IPS-11a (cell line): ENCODE data around the gene IFITM5.
A peak's percentile ranks its signal among the peaks of the same experiment; 100 is the strongest.
"Not testable (repeated sequence)": the region's sequence is repeated elsewhere in the genome, so short reads cannot be mapped to it uniquely, and the experiment has no call there.

Source experiments
- H3K4me3 ChIP-seq: one replicate; pipeline ENCODE4 v1.5.1; 2013; ENCODE audit warnings: low read depth, low read length, control low read depth

Gene IFITM5

GRCh38 chr11:328516-329100, 29.3 kb upstream of the IFITM5 start:
- not testable (repeated sequence) for H3K4me3 ChIP-seq

GRCh38 chr11:328012-328411, 28.7 kb upstream of the IFITM5 start:
- H3K4me3 ChIP-seq, result no peak overlapping the region

GRCh38 chr11:327581-327923, 28.2 kb upstream of the IFITM5 start:
- H3K4me3 ChIP-seq, result no peak overlapping the region

- H3K4me3 ChIP-seq, result no peak overlapping the region
Observed at GRCh38 chr11:326842-327580, 27.7 kb upstream of the IFITM5 start.

- no peak overlapping the region for H3K4me3 ChIP-seq
Observed at GRCh38 chr11:326592-326841, 27.2 kb upstream of the IFITM5 start.

GRCh38 chr11:325796-326591, 26.7 kb upstream of the IFITM5 start:
- no peak overlapping the region for H3K4me3 ChIP-seq

- not testable (repeated sequence) for H3K4me3 ChIP-seq
Observed at GRCh38 chr11:324593-325517, 25.5 kb upstream of the IFITM5 start.

- no peak overlapping the region for H3K4me3 ChIP-seq
Observed at GRCh38 chr11:324156-324555, 24.8 kb upstream of the IFITM5 start.

GRCh38 chr11:319888-320273, 20.6 kb upstream of the IFITM5 start:
- H3K4me3 ChIP-seq, result peak overlapping the region; percentile 6

- H3K4me3 ChIP-seq, result peak overlapping the region; percentile 6
Observed at GRCh38 chr11:319121-319887, 20.0 kb upstream of the IFITM5 start.

GRCh38 chr11:318405-319120, 19.2 kb upstream of the IFITM5 start:
- H3K4me3 ChIP-seq, result not testable (repeated sequence)

- H3K4me3 ChIP-seq, result not testable (repeated sequence)
Observed at GRCh38 chr11:317668-318404, 18.5 kb upstream of the IFITM5 start.

GRCh38 chr11:316891-317301, 17.6 kb upstream of the IFITM5 start:
- H3K4me3 ChIP-seq, result peak overlapping the region; percentile 75

GRCh38 chr11:316031-316701, 16.8 kb upstream of the IFITM5 start:
- H3K4me3 ChIP-seq, result peak overlapping the region; percentile 75

- peak overlapping the region; percentile 75 for H3K4me3 ChIP-seq
Observed at GRCh38 chr11:315516-315994, 16.2 kb upstream of the IFITM5 start.

GRCh38 chr11:315051-315481, 15.7 kb upstream of the IFITM5 start:
- H3K4me3 ChIP-seq, result peak overlapping the region; percentile 75

GRCh38 chr11:314554-314875, 15.2 kb upstream of the IFITM5 start:
- peak overlapping the region; percentile 75 for H3K4me3 ChIP-seq

GRCh38 chr11:313787-314553, 14.6 kb upstream of the IFITM5 start, which contains the start of gene IFITM1:
Gene IFITM1, plus strand, starts transcription at chr11:314040. Its CDS starts 131 bp downstream, at chr11:314171.
- H3K4me3 ChIP-seq, result peak within 1 kb of the TSS; percentile 75
